GM12892 (cell line): Measurements from ENCODE around the gene TALDO1.

Source experiments
- POLR2A ChIP-seq: IDR thresholded peaks from 2 replicates; pipeline ENCODE4 v1.6.1; 2011; ENCODE audit warnings: low read depth, low read length, control low read depth
- POLR2AphosphoS5 ChIP-seq: IDR thresholded peaks from 2 replicates; pipeline ENCODE4 v1.6.1; 2011; ENCODE audit warnings: low read depth, low read length, control low read depth
- TAF1 ChIP-seq: IDR thresholded peaks from 2 replicates; pipeline ENCODE4 v1.6.1; 2011; ENCODE audit warnings: low read depth, mild to moderate bottlenecking, control low read depth, low read length, borderline replicate concordance

DNA sequence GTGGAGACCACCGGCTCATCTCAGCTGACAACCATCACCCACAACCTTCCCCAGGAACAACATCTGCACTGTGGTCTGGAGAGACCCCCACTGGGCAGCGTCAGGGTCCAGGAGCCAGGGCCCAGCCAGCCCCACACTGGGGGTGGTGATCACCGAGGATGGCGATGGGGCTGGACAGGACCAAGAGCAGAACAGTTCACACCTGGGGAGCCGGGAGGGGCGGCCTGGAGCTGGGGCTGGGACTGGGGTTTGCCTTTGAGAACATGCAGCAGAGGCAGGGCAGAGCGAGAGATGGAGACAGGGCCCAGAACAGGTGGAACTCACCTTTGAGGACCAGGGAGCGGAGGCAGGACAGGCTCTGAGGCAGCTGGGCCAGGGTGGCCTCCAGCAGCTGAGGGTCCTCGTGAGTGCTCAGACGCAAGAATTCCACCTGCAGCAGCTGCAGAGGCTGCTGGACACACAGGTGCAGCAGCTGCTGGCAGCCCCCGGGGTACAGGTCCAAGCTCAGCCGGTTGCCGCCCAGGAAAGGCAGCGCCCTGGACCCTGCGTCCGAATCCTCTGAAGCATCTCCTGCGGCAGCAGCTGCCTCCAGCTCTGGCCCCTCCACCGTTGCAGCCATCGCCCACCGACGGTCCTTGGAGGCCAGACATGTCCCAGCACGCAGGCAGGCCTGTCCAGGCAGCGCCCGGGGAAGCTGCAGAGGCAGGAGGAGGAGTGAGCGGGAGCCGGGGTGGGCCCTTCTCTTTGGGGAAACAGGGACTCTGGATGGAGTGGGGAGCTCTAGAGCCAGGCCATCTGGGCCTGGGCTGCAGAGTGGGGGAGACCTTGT is 56.7 kb downstream of the TALDO1 start:
- TF ChIP-seq POLR2A (no peak), POLR2AphosphoS5 (no peak), TAF1 (no peak)
